DOHH2 (cell line): ENCODE measurements around the gene GCFC2.

Experiments
- EZH2phosphoT487 ChIP-seq: fragments of 200-600 bp; sonication (generic); IDR thresholded peaks from 2 replicates; pipeline ENCODE4 v1.6.1; 2017; ENCODE audit warnings: borderline replicate concordance, mild to moderate bottlenecking, antibody characterized with exemption, low read length, moderate library complexity, mixed read lengths
- TF ChIP-seq, protein P1 (sequence below): fragments of 200-600 bp; sonication (generic); IDR thresholded peaks from one replicate; pipeline ENCODE4 v1.5.1; 2014; ENCODE audit warnings: antibody characterized with exemption, mild to moderate bottlenecking, low read depth, low read length; ENCODE audit not compliant: poor library complexity, severe bottlenecking

- TF ChIP-seq, protein P1, sequence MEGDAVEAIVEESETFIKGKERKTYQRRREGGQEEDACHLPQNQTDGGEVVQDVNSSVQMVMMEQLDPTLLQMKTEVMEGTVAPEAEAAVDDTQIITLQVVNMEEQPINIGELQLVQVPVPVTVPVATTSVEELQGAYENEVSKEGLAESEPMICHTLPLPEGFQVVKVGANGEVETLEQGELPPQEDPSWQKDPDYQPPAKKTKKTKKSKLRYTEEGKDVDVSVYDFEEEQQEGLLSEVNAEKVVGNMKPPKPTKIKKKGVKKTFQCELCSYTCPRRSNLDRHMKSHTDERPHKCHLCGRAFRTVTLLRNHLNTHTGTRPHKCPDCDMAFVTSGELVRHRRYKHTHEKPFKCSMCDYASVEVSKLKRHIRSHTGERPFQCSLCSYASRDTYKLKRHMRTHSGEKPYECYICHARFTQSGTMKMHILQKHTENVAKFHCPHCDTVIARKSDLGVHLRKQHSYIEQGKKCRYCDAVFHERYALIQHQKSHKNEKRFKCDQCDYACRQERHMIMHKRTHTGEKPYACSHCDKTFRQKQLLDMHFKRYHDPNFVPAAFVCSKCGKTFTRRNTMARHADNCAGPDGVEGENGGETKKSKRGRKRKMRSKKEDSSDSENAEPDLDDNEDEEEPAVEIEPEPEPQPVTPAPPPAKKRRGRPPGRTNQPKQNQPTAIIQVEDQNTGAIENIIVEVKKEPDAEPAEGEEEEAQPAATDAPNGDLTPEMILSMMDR = no peak
- no peak for TF ChIP-seq EZH2phosphoT487
These were observed 64.6 kb downstream of the GCFC2 start for GRCh38 chr2:75646090-75646582.
